Mammary epithelial cell (primary cell): ENCODE measurements around the gene PERM1.

Source experiments
- CTCF ChIP-seq, 2 donors: IDR thresholded peaks in 1 of 2; conservative IDR thresholded peaks in 1 of 2; 2 replicates each; pipeline ENCODE4 v1.5.1; 2011 to 2012; ENCODE audit warnings: inconsistent platforms in 2 of 2, low read length in 2 of 2, mild to moderate bottlenecking in 2 of 2, control low read depth in 1 of 2, low read depth in 1 of 2; ENCODE audit not compliant: insufficient read depth in 1 of 2; ENCODE audit errors: extremely low read depth in 1 of 2
- EZH2 ChIP-seq: IDR thresholded peaks from 2 replicates; pipeline ENCODE4 v1.6.1; 2012; ENCODE audit warnings: low read length, inconsistent platforms, borderline replicate concordance

GRCh38 chr1:1013922-1014648, 32.2 kb upstream of the PERM1 start:
- no peak for TF ChIP-seq CTCF (conservative IDR thresholded peaks at IDR 0.05 in 1 of 2, IDR thresholded peaks at IDR 0.05 in 1 of 2; ENCODE audit: extremely low read depth in 1 of 2, insufficient read depth in 1 of 2, low read depth in 1 of 2, low read length in 2 of 2)
- no peak for TF ChIP-seq EZH2
